GM18951 (cell line): Measurements from ENCODE around the gene LGALS7.
"Not testable (repeated sequence)": the region's sequence is repeated elsewhere in the genome, so short reads cannot be mapped to it uniquely, and the experiment has no call there.

ENCODE experiments used
- POLR2A ChIP-seq: IDR thresholded peaks from 4 replicates; pipeline ENCODE4 v1.6.1; 2011; ENCODE audit warnings: mild to moderate bottlenecking; ENCODE audit not compliant: insufficient read length, insufficient read depth; ENCODE audit errors: extremely low read depth
- in situ Hi-C: fragments of 300-500 bp; cut with MboI; formaldehyde crosslinking; loops from one replicate; pipeline ENCODE4 v1.12.0; 2022; ENCODE audit warnings: low sequenced_read_pairs, mixed read lengths, inconsistent platforms; ENCODE audit not compliant: unreplicated experiment

Gene LGALS7

DNA sequence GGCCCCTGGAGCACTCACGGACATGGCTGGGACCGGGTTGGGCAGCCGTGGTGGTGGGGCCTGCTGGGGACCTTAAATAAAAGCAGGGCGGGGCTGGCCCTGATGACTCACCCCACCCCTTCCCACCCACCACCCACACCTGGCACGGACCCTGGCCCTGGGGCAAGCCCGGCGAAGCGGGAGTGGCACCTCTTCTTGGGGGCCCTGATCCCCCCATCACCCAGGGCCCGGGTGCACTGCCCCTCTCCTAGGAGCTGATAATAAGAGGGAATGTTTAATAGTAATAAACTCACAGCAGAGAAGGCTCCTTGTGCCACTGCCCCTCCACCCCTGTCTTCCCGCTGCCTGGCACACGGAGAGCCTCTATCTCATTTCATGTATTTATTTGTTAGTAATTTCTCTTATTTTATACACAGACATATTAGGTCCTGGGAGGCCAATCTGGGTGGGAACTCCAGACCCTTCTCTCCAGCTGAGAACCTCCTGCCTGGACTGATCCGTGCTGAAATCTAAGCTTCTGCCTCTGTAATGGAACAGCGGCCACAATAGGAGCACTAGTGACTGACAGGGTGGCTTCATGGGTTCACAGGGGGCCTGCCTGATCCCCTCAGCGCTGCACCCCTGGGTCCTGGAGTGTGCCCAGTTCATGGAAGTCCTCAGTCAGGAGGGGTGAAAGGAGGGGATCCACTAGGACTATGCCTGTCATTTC lies at the start of gene LGALS7:
Gene LGALS7, minus strand, starts transcription at position 49 of the 709 bp plus-strand sequence. Its CDS starts 25 bp downstream, at position 24.
- no peak for TF ChIP-seq POLR2A
- in situ Hi-C loops: no loop called here

DNA sequence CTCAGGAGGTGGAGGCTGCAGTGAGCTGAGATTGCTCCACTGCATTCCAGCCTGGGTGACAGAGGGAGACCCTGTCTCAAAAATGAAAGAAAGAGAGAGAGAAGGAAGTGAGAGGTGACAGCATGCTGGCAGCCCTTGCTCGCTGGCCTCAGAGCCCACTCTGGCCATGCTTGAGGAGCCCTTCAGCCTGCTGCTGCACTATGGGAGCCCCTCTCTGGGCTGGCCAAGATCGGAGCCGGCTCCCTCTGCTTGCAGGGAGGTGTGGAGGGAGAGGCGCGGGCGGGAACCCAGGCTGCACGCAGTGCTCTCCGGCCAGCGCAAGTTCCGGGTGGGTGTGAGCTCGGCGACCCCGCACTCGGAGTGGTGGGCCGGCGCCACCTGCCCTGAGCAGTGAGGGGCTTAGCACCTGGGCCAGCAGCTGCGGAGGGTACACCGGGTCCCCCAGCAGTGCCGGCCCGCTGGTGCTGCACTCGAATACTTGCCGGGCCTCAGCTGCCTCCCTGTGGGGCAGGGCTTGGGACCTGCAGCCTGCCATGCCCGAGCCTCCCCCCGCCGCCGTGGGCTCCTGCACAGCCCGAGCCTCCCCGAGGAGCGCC lies 48.0 kb upstream of the LGALS7 start:
- in situ Hi-C loops: not testable (repeated sequence)

DNA sequence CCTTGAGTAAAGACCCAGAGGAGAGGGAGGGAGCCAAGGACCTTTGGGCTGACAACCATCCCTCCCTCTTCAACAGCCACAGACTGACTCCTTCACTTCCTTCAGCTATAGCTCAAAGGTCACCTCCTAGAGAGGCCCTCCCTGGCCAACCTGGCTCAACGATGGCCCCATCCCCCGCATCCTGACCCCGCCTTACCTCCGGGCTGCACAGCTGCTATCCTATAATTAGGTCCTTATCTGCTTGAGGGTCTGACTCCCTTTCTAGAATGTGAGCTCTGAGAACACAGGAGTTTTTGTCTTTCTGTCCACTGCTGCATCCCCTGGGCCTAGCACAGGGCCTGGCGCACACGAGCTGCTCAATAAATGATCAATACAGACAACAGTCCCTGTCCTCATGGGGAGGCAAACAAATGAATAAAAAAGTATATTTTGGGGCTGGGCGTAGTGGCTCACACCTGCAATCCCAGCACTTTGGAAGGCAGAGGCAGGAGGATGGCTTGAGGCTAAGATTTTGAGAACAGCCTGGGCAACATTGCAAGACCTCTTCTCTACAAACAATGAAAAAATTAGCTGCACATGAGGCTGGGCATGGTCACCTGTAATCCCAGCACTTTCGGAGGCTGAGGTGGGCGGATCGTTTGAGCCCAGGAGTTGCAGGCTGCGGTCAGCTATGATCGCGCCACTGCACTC lies 46.1 kb upstream of the LGALS7 start:
- in situ Hi-C loops: no loop called here
- TF ChIP-seq POLR2A: no peak

DNA sequence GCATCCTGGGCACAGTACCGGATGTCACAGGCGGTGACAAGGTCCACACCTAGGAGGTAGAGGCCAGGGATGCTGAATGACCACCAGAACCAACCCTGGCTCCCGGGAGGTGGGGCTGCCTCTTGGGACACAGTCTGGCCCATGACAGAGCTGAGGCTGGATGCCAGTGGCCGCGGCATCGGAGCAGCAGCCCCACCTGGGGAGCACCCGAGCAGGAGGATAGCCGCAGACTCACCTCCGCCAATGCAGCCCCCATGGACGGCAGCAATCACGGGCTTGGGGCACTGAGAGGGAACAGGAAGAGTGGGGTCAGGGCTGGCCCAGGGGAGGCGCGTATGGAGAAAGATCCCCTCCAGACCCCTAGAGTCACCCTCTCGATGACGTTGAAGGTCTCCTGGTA lies 43.8 kb upstream of the LGALS7 start:
- in situ Hi-C loops: no loop called here
- no peak for TF ChIP-seq POLR2A

DNA sequence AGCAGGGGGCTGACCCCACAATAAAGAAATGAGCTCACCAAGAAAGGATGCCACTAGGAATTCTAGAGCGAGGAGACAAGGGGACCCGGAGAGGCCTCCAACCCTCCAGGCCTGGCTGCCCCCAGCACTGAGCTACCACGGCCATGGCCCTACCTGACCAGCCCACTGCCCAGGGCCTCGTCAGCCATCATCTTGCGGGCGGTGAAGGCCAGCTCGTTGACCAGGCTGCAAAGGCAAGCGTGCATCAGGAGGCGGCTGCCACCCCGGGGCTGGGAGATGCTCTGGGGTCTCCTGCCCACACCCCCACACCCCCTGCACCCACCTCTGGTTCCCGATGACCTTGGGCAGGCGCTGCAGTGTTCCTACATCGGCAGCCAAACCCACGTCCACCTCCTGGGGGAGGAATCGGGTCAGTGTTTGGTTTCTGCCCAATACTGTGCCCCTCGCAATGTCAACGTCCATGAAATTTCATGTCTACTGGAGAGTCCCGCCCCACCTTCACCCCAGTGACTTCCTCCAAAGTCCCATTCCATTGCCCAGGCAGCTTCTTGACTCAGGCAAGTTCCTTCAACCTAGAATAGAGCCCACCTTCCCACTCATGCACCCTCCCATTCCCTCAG lies 42.9 kb upstream of the LGALS7 start:
- no peak for TF ChIP-seq POLR2A
- in situ Hi-C loops: no loop called here

DNA sequence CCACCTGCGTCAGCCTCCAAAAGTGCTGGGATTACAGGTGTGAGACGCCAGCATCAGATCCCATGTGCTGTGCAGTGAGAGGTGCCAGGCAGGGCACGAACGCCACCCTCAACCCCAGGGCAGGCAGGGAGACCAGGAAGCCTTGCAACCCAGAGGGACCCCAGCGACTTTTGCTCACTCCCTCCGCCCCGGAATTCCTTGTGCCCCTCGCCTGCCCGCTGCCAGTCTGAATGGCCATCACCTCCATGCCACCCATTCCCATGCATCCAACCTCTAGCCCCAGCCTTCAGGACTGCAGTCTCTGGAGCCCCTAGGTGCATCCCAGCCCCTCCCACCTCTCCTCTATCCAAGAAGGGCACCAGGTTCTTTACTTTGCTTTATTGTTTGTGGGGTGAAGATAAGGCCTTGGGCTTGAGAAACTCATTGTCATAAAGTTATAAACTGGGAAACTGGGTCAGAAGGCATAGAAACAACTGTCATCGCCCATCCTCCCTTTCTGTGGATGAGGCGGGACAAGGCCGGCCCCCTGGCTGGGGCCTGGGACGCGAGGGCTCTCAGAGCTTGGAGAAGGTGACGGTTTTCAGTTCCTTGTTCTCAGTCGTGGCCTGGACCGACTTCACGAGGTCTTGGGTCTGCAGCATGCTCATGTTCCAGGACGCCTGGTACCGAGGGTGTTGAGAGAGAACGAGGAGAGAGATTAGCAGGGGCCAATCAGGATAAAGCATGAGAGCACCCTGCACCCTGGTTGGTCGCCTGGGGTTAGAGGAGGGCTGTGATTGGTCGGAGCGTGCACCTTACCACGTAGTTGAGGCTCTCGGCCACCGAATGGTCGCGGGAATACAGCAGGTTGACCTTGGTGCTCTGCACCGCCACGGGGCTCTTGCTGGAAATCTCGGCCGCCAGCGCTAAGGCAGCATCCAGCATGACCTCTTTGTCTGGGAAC lies 42.0 kb upstream of the LGALS7 start:
- in situ Hi-C loops: no loop called here
- no peak for TF ChIP-seq POLR2A

DNA sequence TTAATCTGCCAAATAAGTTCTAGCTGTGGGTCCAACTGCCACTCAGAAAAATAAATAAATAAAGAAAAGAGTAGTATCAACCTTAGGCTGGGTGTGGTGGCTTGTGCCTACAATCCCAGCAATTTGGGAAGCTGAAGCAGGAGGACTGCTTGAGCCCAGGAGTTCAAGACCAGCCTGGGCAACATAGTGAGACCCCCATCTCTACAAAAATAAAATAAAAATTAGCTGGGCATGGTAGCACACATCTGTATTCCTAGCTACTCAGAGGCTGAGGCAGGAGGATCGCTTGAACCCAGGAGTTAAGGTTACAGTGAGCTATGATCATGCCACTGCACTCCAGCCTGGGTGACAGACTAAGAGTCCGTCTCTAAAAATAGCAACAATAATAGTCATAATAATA lies 40.6 kb upstream of the LGALS7 start:
- in situ Hi-C loops: not testable (repeated sequence)

DNA sequence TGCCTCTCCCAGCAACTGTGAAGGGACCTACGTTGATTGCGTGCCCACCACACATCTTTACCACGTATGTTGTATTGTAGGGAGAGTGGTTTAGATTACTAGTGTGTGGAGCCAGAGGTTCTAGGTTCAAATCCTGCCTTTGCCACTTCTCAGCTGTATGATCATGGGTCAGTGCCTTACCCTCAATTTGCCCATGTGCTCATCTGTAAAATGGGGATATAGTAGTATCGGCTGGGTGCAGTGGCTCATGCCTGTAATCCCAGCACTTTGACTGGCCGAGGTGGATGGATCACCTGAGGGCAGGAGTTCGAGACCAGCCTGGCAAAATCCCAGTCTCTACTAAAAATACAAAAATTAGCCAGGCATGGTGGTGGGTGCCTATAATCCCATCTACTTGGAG lies 40.0 kb upstream of the LGALS7 start:
- no peak for TF ChIP-seq POLR2A

DNA sequence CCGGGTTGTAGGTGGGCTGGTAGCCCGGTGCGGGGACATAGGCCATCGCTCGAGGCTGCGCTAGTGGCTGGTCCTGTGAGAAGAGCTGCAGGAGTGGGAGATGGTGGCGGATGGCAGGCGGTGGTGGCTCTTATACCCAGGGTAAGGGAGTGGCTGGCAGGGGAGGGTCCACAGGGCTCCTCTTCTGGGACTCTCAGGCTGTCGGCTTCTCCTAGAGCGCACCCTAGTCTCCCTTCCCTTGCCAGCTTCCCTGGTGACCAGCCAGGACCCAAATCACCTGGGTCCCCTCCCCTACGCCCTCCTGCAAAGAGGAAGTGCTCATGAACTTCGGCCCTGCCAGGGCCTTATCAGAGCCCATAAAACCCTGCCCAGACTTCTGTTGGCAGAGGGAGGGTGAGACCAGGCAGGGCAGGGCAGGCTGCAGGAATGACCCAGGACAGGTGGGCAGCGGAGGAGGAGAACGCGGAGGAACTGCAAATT lies 39.6 kb upstream of the LGALS7 start, which contains the start of gene LGALS4:
Gene LGALS4, minus strand, starts transcription at position 105 of the 480 bp plus-strand sequence. Its CDS starts 59 bp downstream, at position 46.
- TF ChIP-seq POLR2A: no peak
- in situ Hi-C loops: no loop called here

More for the DNA sequence above, 40.0 kb upstream of the LGALS7 start:
- in situ Hi-C loops: no loop called here

DNA sequence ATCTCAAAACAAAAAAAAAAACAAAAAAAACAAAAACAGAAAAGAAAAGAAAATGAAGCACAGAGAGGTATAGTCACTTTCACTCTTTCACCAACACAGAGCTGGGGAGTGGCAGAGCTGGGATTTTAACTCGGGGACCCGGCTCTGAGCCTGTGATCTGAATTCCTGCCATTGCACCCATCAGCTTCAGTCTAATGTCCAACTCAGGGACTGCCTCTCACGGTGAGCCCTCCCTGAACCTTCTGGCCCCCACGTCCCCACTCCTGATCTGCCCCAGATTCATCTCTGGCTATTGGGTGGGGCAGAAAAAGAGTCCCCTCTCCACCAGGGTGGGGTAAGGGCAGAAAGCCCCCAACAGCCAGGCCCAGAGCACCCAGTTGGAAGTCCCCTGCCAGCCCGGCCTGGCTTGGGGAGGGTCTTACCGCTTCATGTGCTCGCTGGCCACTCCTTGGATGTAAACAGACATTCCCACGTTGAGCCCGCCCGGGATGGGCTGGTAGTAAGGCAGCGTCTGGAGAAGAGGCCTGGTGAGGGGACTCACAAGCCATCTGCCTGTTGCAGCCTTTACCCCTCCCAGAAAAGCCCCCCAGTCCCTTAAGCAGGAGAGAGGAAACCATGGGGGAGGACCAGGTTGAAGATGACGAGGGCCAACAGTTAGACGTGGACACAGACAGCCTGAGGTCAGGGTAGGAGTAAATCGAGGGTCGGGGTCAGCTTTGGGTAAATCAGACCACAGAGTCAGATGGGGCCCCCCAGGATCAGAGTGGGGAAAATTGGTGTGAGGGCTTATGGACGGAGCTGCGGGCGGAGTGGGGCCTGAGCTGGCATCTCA lies 38.9 kb upstream of the LGALS7 start:
- in situ Hi-C loops: no loop called here

DNA sequence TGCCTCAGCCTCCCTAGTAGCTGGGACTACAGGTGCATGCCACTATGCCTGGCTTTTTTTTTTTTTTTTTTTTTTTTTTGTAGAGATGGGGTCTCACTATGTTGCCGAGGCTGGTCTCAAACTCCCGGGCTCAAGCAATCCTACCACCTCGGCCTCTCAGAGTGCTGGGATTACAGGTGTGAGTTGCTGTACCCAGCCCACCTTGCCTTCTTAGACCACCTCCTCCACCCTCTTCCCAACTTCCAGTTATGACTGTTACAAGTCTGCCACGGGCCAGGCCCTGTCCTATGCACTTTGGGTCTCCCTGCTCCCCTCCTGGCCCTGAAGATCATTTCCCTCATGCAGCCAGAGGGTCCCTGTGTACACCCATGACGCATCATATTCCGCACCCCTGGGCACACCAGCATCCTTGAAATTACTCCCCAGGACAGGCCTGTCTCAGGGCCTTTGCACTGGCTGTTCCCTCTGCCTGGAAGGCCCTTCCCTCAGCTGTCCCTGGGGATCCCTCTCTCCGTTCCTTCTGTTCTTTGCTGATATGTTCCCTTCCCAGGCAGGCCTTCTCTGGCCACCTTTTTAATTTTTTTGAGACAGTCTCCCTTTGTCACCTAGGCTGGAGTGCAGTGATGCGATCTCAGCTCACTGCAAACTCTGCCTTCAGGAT lies 36.4 kb upstream of the LGALS7 start:
- no peak for TF ChIP-seq POLR2A
- in situ Hi-C loops: no loop called here

More for the DNA sequence above, 38.9 kb upstream of the LGALS7 start:
- TF ChIP-seq POLR2A: no peak

DNA sequence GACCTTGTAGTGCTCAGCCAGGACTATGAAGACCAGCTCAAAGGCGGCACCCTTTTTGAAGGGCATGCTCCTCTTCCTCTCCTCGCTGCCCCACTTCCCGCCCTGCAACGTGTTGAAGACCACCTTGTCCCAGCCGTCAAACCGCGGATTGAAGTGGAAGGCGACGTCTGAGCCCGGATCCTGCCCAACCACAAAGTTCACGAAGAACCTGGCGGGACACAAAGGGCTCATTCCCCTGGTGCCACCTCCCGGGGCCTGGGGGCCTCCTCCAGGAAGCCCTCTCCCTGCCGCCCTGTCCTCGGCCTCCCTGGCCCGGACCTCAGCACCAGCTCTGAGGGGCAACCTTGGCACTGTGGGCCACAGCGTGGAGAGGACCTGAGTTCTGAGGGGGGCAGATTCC lies 35.4 kb upstream of the LGALS7 start:
- in situ Hi-C loops: no loop called here
- TF ChIP-seq POLR2A: no peak

DNA sequence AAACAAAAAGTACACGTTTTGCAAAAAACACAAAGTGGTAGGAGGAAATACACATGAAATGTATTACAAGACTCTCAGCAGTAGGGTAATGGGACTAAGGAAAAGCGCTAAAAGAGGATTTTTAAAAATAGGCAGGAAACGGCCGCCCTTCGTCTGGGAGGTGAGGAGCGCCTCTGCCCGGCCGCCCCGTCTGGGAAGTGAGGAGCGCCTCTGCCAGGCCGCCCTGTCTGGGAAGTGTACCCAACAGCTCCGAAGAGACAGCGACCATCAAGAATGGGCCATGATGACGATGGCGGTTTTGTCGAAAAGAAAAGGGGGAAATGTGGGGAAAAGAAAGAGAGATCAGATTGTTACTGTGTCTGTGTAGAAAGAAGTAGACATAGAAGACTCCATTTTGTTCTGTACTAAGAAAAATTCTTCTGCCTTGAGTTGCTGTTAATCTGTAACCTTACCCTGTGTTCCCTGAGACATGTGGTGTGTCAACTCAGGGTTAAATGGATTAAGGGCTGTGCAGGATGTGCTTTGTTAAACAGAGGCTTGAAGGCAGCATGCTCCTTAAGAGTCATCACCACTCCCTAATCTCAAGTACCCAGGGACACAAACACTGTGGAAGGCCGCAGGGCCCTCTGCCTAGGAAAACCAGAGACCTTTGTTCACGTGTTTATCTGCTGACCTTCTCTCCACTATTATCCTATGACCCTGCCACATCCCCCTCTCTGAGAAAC lies 34.2 kb upstream of the LGALS7 start:
- in situ Hi-C loops: not testable (repeated sequence)
